Gastroesophageal sphincter (tissue), 3 donors: Measurements from ENCODE around the gene SPPL3.

Experiments
- CTCF ChIP-seq, 4 experiments: fragments of 200-600 bp in 2 of 4; fragments of 450-650 bp in 2 of 4; sonication (generic) in 1 of 4; IDR thresholded peaks; one replicate each; pipeline ENCODE4 v1.5.1; 2017 to 2019; ENCODE audit warnings: antibody characterized with exemption in 4 of 4, mild to moderate bottlenecking in 2 of 4, moderate library complexity in 2 of 4
- POLR2A ChIP-seq, 2 donors: fragments of 450-650 bp; IDR thresholded peaks; one replicate each; pipeline ENCODE4 v1.6.1; 2017; ENCODE audit warnings: antibody characterized with exemption in 2 of 2, mild to moderate bottlenecking in 2 of 2, moderate library complexity in 1 of 2

DNA sequence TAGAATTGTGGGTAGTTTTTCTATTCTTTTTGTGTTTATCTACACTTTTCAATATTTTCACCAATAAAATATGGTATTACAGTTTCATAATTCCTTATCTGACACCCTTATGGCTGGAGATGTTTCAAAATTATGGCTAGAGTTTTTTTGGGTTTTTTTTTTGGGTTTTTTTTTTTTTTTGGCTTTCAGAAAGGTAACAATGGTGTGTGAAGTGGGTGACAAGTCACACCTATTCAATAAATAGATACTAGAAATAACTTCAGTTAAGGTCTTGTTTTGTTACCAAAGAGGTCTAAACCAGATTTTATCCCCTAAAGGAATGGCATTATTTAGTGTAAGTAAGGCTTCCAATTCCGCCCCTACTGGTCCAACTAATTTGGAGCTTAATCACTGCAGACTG lies 19.5 kb downstream of the SPPL3 start:
- TF ChIP-seq CTCF (IDR thresholded peaks at IDR 0.05): no peak
- no peak for TF ChIP-seq POLR2A (IDR thresholded peaks at IDR 0.05)
